HepG2 (cell line): ENCODE results near the gene MAVS. TPM values are rescaled to one million over a fixed set of nuclear protein-coding genes. Genes with fewer than 3 reads are reported as not detected.

Experiments
- ARID3A ChIP-seq: IDR thresholded peaks from 2 replicates; pipeline ENCODE4 v1.6.1; 2012; ENCODE audit warnings: low read depth, low read length, improper control_type of control experiment
- CEBPZ ChIP-seq: IDR thresholded peaks from 2 replicates; pipeline ENCODE4 v1.6.1; 2012; ENCODE audit warnings: low read length, improper control_type of control experiment
- HCFC1 ChIP-seq: fragments of 150-350 bp; IDR thresholded peaks from 2 replicates; pipeline ENCODE4 v1.6.1; 2014; ENCODE audit warnings: low read depth, low read length
- KLF6 ChIP-seq: IDR thresholded peaks from 2 replicates; pipeline ENCODE4 v1.8.0; 2016; ENCODE audit warnings: missing biosample characterization, missing genetic modification reagents
- MAX ChIP-seq: IDR thresholded peaks from 2 replicates; pipeline ENCODE4 v1.6.1; 2012; ENCODE audit warnings: inconsistent platforms
- MED8 ChIP-seq: sonication (generic); formaldehyde crosslinking; IDR thresholded peaks from 2 replicates; pipeline ENCODE4 v1.8.1; 2023; ENCODE audit warnings: mild to moderate bottlenecking, missing genetic modification reagents; ENCODE audit not compliant: insufficient replicate concordance
- MTF1 ChIP-seq: sonication (generic); formaldehyde crosslinking; IDR thresholded peaks from 2 replicates; pipeline ENCODE4 v1.5.0; 2020; ENCODE audit warnings: missing genetic modification reagents
- NCOR1 ChIP-seq: fragments of 200-600 bp; sonication (generic); IDR thresholded peaks from 2 replicates; pipeline ENCODE4 v1.7.0; 2017; ENCODE audit warnings: antibody characterized with exemption, low read length, borderline replicate concordance
- RBFOX2 ChIP-seq: fragments of 200-400 bp; formaldehyde crosslinking; IDR thresholded peaks from 2 replicates; pipeline ENCODE4 v1.6.1; 2017; ENCODE audit warnings: low read depth, mild to moderate bottlenecking, low read length
- RFX3 ChIP-seq: IDR thresholded peaks from 2 replicates; pipeline ENCODE4 v1.6.1; 2016; ENCODE audit warnings: missing biosample characterization, missing genetic modification reagents
- SNAPC2 ChIP-seq: sonication (generic); formaldehyde crosslinking; IDR thresholded peaks from 2 replicates; pipeline ENCODE4 v1.8.1; 2022; ENCODE audit warnings: mild to moderate bottlenecking, missing genetic modification reagents
- SRSF9 ChIP-seq: fragments of 200-400 bp; formaldehyde crosslinking; IDR thresholded peaks from 2 replicates; pipeline ENCODE4 v1.6.1; 2018; ENCODE audit warnings: borderline replicate concordance, mild to moderate bottlenecking, low read depth, low read length; ENCODE audit not compliant: insufficient read depth, poor library complexity, severe bottlenecking
- THAP11 ChIP-seq: IDR thresholded peaks from 2 replicates; pipeline ENCODE4 v1.6.1; 2016; ENCODE audit warnings: missing biosample characterization, missing genetic modification reagents
- THYN1 ChIP-seq: sonication (generic); formaldehyde crosslinking; IDR thresholded peaks from 2 replicates; pipeline ENCODE4 v1.8.1; 2023; ENCODE audit warnings: low read depth, mild to moderate bottlenecking, moderate library complexity, missing genetic modification reagents, borderline replicate concordance
- ZBTB38 ChIP-seq: sonication (generic); formaldehyde crosslinking; IDR thresholded peaks from 2 replicates; pipeline ENCODE4 v1.5.1; 2020; ENCODE audit warnings: mild to moderate bottlenecking, missing genetic modification reagents
- ZBTB7B ChIP-seq: sonication (generic); formaldehyde crosslinking; IDR thresholded peaks from 2 replicates; pipeline ENCODE4 v1.4.0; 2020; ENCODE audit warnings: missing genetic modification reagents
- ZEB1 ChIP-seq: IDR thresholded peaks from 2 replicates; pipeline ENCODE4 v1.6.1; 2012; ENCODE audit warnings: mild to moderate bottlenecking, low read depth, inconsistent platforms; ENCODE audit not compliant: insufficient replicate concordance
- ZNF136 ChIP-seq: sonication (generic); formaldehyde crosslinking; IDR thresholded peaks from 2 replicates; pipeline ENCODE4 v1.8.1; 2022; ENCODE audit warnings: low read depth, mild to moderate bottlenecking, moderate library complexity, missing genetic modification reagents
- ZNF263 ChIP-seq: sonication (generic); formaldehyde crosslinking; IDR thresholded peaks from 2 replicates; pipeline ENCODE4 v1.4.0; 2020; ENCODE audit warnings: missing genetic modification reagents
- ZNF292 ChIP-seq: sonication (generic); formaldehyde crosslinking; IDR thresholded peaks from 2 replicates; pipeline ENCODE4 v1.8.1; 2022; ENCODE audit warnings: mild to moderate bottlenecking, low read depth, missing genetic modification reagents, borderline replicate concordance
- ZNF484 ChIP-seq: sonication (generic); formaldehyde crosslinking; IDR thresholded peaks from 2 replicates; pipeline ENCODE4 v1.5.1; 2020; ENCODE audit warnings: mild to moderate bottlenecking, low read depth, missing genetic modification reagents, borderline replicate concordance
- ZNF543 ChIP-seq: sonication (generic); formaldehyde crosslinking; IDR thresholded peaks from 2 replicates; pipeline ENCODE4 v1.4.0; 2020; ENCODE audit warnings: mild to moderate bottlenecking, missing genetic modification reagents
- ZNF616 ChIP-seq: sonication (generic); formaldehyde crosslinking; IDR thresholded peaks from 2 replicates; pipeline ENCODE4 v1.5.0; 2020; ENCODE audit warnings: low read depth, mild to moderate bottlenecking, missing genetic modification reagents
- ZNF672 ChIP-seq: sonication (generic); formaldehyde crosslinking; IDR thresholded peaks from 2 replicates; pipeline ENCODE4 v1.8.1; 2022; ENCODE audit warnings: missing genetic modification reagents
- ZNF75D ChIP-seq: sonication (generic); formaldehyde crosslinking; IDR thresholded peaks from 2 replicates; pipeline ENCODE4 v1.8.1; 2023; ENCODE audit warnings: missing genetic modification reagents, mild to moderate bottlenecking, borderline replicate concordance
- polyA plus RNA-seq, 8 experiments: library from polyadenylated mRNA; depleted of rRNA in 3 of 8; stranded (reverse) in 7 of 8; unstranded in 1 of 8; fragments of >200 nt; fragmentation: Illumina TruSeq in 4 of 8; extraction: Trizol in 4 of 8; gene quantifications; 2 replicates each; pipeline versions ENCODE4 v1.2.1 to v1.2.3, GENCODE V29; 2011 to 2016; ENCODE audit warnings: low read depth in 4 of 8, missing spikeins in 1 of 8, mixed read lengths in 1 of 8; ENCODE audit not compliant: insufficient read depth in 1 of 8
- total RNA-seq, 5 experiments: library from RNA; depleted of rRNA; stranded (reverse); fragments of >200 nt; fragmentation: Illumina TruSeq; extraction: Trizol; gene quantifications; 2 replicates each; pipeline ENCODE4 v1.2.3, GENCODE V29; 2016; ENCODE audit warnings: low read depth in 1 of 5

The MAVS gene
- total and polyA plus RNA-seq, 2 of the 13 experiments (the other 11 are each of a cell fraction or from before 2014, with no cell fraction given): 27.3 to 36.6 TPM

- TF ChIP-seq ARID3A (peak; percentile 71; the same call in 1 of the 2 replicates), SNAPC2 (CRISPR knock-in tag) (no peak), ZNF136 (CRISPR knock-in tag) (no peak), KLF6 (CRISPR knock-in tag) (no peak), ZNF616 (CRISPR knock-in tag) (no peak), SRSF9 (no peak), THAP11 (0 out of 2 replicates have a peak, but pooled peaks have one; percentile 24), ZBTB7B (no peak), ZNF543 (CRISPR knock-in tag) (no peak), CEBPZ (no peak), MED8 (CRISPR knock-in tag) (no peak), ZNF292 (CRISPR knock-in tag) (no peak), ZEB1 (peak; percentile 66), NCOR1 (peak; percentile 91), ZNF672 (CRISPR knock-in tag) (no peak), HCFC1 (no peak), ZNF75D (no peak), RFX3 (no peak), MTF1 (CRISPR knock-in tag) (no peak), MAX (0 out of 2 replicates have a peak, but pooled peaks have one; percentile 14), ZBTB38 (CRISPR knock-in tag) (peak; percentile 90), RBFOX2 (no peak), ZNF484 (no peak), ZNF263 (CRISPR knock-in tag) (no peak; the same call in 1 of the 2 replicates), THYN1 (CRISPR knock-in tag) (no peak)
Observed at GRCh38 chr20:3797592-3798372, 48.9 kb upstream of the MAVS start (continued).
